IMR-90 (cell line): Measurements from ENCODE around the gene PIPOX. TPM values are rescaled to one million over a fixed set of nuclear protein-coding genes. Genes with fewer than 3 reads are reported as not detected.

ENCODE experiments used
- ATAC-seq: fragments of 200-7000 bp; cut with Tn5 transposase; 2 replicates; pipeline ENCODE4 v1.9.1; 2020; ENCODE audit warnings: low read depth, mild to moderate bottlenecking, moderate library complexity
- BruUV-seq: library from RNA; stranded (reverse); fragments of 400-500 nt; replicated peaks from 2 replicates; lab custom pipeline; 2021; lab: Mats Ljungman, UMichigan
- CTCF ChIA-PET: fragments of 300-600 bp; formaldehyde crosslinking; extraction: SDS; loops from one replicate; lab custom pipeline; 2021; ENCODE audit warnings: antibody characterized with exemption; lab: Yijun Ruan, JAX
- POLR2A ChIA-PET: fragments of 300-600 bp; sonication (Branson Sonifier 250); formaldehyde crosslinking; loops from one replicate; lab custom pipeline; 2022; ENCODE audit warnings: antibody characterized with exemption; ENCODE audit not compliant: unreplicated experiment; lab: Charles Lee
- DNase-seq: peaks from one replicate; pipeline ENCODE4 v3.0.0; 2013
- H2AFZ ChIP-seq: replicated peaks from 2 replicates; pipeline ENCODE3; 2013; ENCODE audit warnings: low read length, mild to moderate bottlenecking; ENCODE audit not compliant: poor library complexity
- H2AK5ac ChIP-seq: 2 replicates; pipeline ENCODE4 v1.6.1; 2013; ENCODE audit warnings: low read depth, low read length, inconsistent platforms
- H2AK9ac ChIP-seq: replicated peaks from 2 replicates; pipeline ENCODE3; 2013; ENCODE audit warnings: mild to moderate bottlenecking, low read depth, low read length, moderate library complexity; ENCODE audit not compliant: poor library complexity
- H2BK120ac ChIP-seq: 2 replicates; pipeline ENCODE4 v1.6.1; 2013; ENCODE audit warnings: low read depth, low read length, inconsistent platforms
- H2BK15ac ChIP-seq: 3 replicates; pipeline ENCODE4 v1.6.1; 2013; ENCODE audit warnings: low read depth, low read length, inconsistent platforms
- H2BK20ac ChIP-seq: 2 replicates; pipeline ENCODE4 v1.6.1; 2013; ENCODE audit warnings: low read depth, mild to moderate bottlenecking, inconsistent platforms, low read length, moderate library complexity
- H2BK5ac ChIP-seq: 2 replicates; pipeline ENCODE4 v1.6.1; 2013; ENCODE audit warnings: mild to moderate bottlenecking, low read depth, low read length, inconsistent platforms; ENCODE audit not compliant: poor library complexity, severe bottlenecking
- H3K14ac ChIP-seq: replicated peaks from 2 replicates; pipeline ENCODE4 v1.6.1; 2013; ENCODE audit warnings: low read depth, low read length, inconsistent platforms
- H3K18ac ChIP-seq: 2 replicates; pipeline ENCODE4 v1.6.1; 2013; ENCODE audit warnings: low read depth, low read length, control low read depth
- H3K23ac ChIP-seq: 2 replicates; pipeline ENCODE4 v1.6.1; 2013; ENCODE audit warnings: low read depth, low read length, inconsistent platforms
- H3K27ac ChIP-seq: 2 replicates; pipeline ENCODE4 v1.5.1; 2013; ENCODE audit warnings: mild to moderate bottlenecking, control low read depth, low read length; ENCODE audit not compliant: insufficient read depth
- H3K27me3 ChIP-seq: 2 replicates; pipeline ENCODE4 v1.6.1; 2013; ENCODE audit warnings: low read length; ENCODE audit not compliant: control insufficient read depth, insufficient read depth
- H3K36me3 ChIP-seq: 2 replicates; pipeline ENCODE4 v1.6.1; 2013; ENCODE audit warnings: low read length, mixed read lengths; ENCODE audit not compliant: control insufficient read depth, insufficient read depth
- H3K4ac ChIP-seq: 2 replicates; pipeline ENCODE4 v1.6.1; 2013; ENCODE audit warnings: low read depth, low read length, inconsistent platforms
- H3K4me1 ChIP-seq: 2 replicates; pipeline ENCODE4 v1.6.1; 2013; ENCODE audit warnings: low read length, mixed read lengths; ENCODE audit not compliant: control insufficient read depth, insufficient read depth
- H3K4me2 ChIP-seq: 2 replicates; pipeline ENCODE4 v1.6.1; 2013; ENCODE audit warnings: low read depth, mild to moderate bottlenecking, control low read depth, low read length, moderate library complexity
- H3K4me3 ChIP-seq: 2 replicates; pipeline ENCODE4 v1.5.1; 2013; ENCODE audit warnings: low read depth, mild to moderate bottlenecking, control low read depth, low read length, moderate library complexity; ENCODE audit not compliant: insufficient read depth
- H3K56ac ChIP-seq: 2 replicates; pipeline ENCODE4 v1.6.1; 2013; ENCODE audit warnings: low read length, inconsistent platforms; ENCODE audit not compliant: insufficient read depth; ENCODE audit errors: extremely low read depth
- H3K79me1 ChIP-seq, 2 experiments: 2 replicates each; pipeline ENCODE4 v1.6.1; 2013; ENCODE audit warnings: low read length in 2 of 2, inconsistent platforms in 1 of 2, low read depth in 1 of 2
- H3K9ac ChIP-seq: 2 replicates; pipeline ENCODE4 v1.6.1; 2013; ENCODE audit warnings: low read depth, low read length, control low read depth
- H3K9me1 ChIP-seq: 2 replicates; pipeline ENCODE4 v1.6.1; 2013; ENCODE audit warnings: low read length, inconsistent platforms; ENCODE audit not compliant: insufficient read depth
- H3K9me3 ChIP-seq: 2 replicates; pipeline ENCODE4 v1.6.1; 2013; ENCODE audit warnings: low read length; ENCODE audit not compliant: control insufficient read depth, insufficient read depth
- H4K20me1 ChIP-seq: 2 replicates; pipeline ENCODE4 v1.6.1; 2013; ENCODE audit warnings: low read length, inconsistent platforms; ENCODE audit not compliant: insufficient read depth
- H4K5ac ChIP-seq: 2 replicates; pipeline ENCODE4 v1.6.1; 2013; ENCODE audit warnings: mild to moderate bottlenecking, low read depth, low read length, control low read depth
- H4K8ac ChIP-seq, 2 experiments: 2 replicates each; pipeline ENCODE4 v1.6.1; 2013; ENCODE audit warnings: low read depth in 2 of 2, low read length in 2 of 2, control low read depth in 1 of 2, inconsistent platforms in 1 of 2
- H4K91ac ChIP-seq: 2 replicates; pipeline ENCODE4 v1.6.1; 2013; ENCODE audit warnings: low read depth, low read length, inconsistent platforms; ENCODE audit not compliant: insufficient read depth
- BHLHE40 ChIP-seq: fragments of 150-350 bp; IDR thresholded peaks from 2 replicates; pipeline ENCODE4 v1.6.1; 2016; ENCODE audit warnings: mild to moderate bottlenecking, low read depth, low read length
- CEBPB ChIP-seq: IDR thresholded peaks from 2 replicates; pipeline ENCODE4 v1.6.1; 2012; ENCODE audit warnings: low read depth, low read length, improper control_type of control experiment
- CHD1 ChIP-seq: IDR thresholded peaks from 2 replicates; pipeline ENCODE4 v1.6.1; 2012; ENCODE audit warnings: low read depth, low read length, improper control_type of control experiment
- ELK1 ChIP-seq: fragments of 150-350 bp; IDR thresholded peaks from 2 replicates; pipeline ENCODE4 v1.6.1; 2016; ENCODE audit warnings: low read depth, mild to moderate bottlenecking, low read length, moderate library complexity, borderline replicate concordance
- MAFK ChIP-seq: IDR thresholded peaks from 2 replicates; pipeline ENCODE4 v1.6.1; 2012; ENCODE audit warnings: low read depth, low read length, improper control_type of control experiment
- MAZ ChIP-seq: IDR thresholded peaks from 2 replicates; pipeline ENCODE4 v1.6.1; 2012; ENCODE audit warnings: low read depth, mild to moderate bottlenecking, low read length, improper control_type of control experiment, moderate library complexity, borderline replicate concordance
- NFE2L2 ChIP-seq: fragments of 150-350 bp; IDR thresholded peaks from 2 replicates; pipeline ENCODE4 v1.6.1; 2016; ENCODE audit warnings: low read depth, mild to moderate bottlenecking, low read length
- RAD21 ChIP-seq: IDR thresholded peaks from 2 replicates; pipeline ENCODE4 v1.6.1; 2012; ENCODE audit warnings: low read length, improper control_type of control experiment
- RCOR1 ChIP-seq: IDR thresholded peaks from 2 replicates; pipeline ENCODE4 v1.6.1; 2012; ENCODE audit warnings: mild to moderate bottlenecking, low read length, improper control_type of control experiment; ENCODE audit not compliant: insufficient replicate concordance
- WGBS, 2 experiments: methylation state at CpG; one replicate each; pipeline versions ENCODE4 v1.1.5 to v1.1.7; 2013; ENCODE audit warnings: missing lambda C conversion rate in 2 of 2; ENCODE audit not compliant: insufficient read length in 1 of 2; ENCODE audit errors: extremely low coverage in 2 of 2; 5-methylcytosine and 5-hydroxymethylcytosine counted together
- dilution Hi-C: fragments of 300-500 bp; cut with HindIII; formaldehyde crosslinking; loops from one replicate; pipeline ENCODE4 v1.14.3; 2018; ENCODE audit warnings: low sequenced_read_pairs; ENCODE audit not compliant: unreplicated experiment
- in situ Hi-C: fragments of 300-500 bp; cut with MboI; formaldehyde crosslinking; loops from 3 replicates; pipeline ENCODE4 v1.14.3; 2019; ENCODE audit warnings: low sequenced_read_pairs, inconsistent platforms, mixed read lengths
- intact Hi-C: fragments of 100-400 bp; cut with micrococcal nuclease; formaldehyde crosslinking; loops from 2 replicates; pipeline ENCODE4 v1.10.0; 2022
- polyA plus RNA-seq, 3 experiments: library from polyadenylated mRNA; depleted of rRNA; stranded (reverse); fragments of >200 nt; gene quantifications; 2 replicates each; pipeline ENCODE4 v1.2.3, GENCODE V29; 2012; ENCODE audit warnings: low replicate concordance in 1 of 3
- total RNA-seq: library from RNA; depleted of rRNA; stranded (reverse); fragments of >200 nt; gene quantifications from 2 replicates; pipeline ENCODE4 v1.2.3, GENCODE V29; 2012

PIPOX gene
- total and polyA plus RNA-seq, 2 of the 4 experiments (the other 2 are of a cell fraction): 0.43 to 1.3 TPM

- Histone ChIP-seq H2BK5ac (no peak overlapping the region), H4K8ac (no peak overlapping the region), H3K36me3 (peaks cover 3% of the 10 kb centered on the region; the same call in 1 of the 2 replicates), H3K9me1 (no peaks in the 10 kb centered on the region), H2AFZ (no peak overlapping the region), H3K14ac (no peak overlapping the region), H3K9ac (no peak overlapping the region), H2BK20ac (no peak overlapping the region), H3K4me2 (no peak overlapping the region), H3K27ac (no peak overlapping the region), H2BK15ac (no peak overlapping the region), H4K20me1 (no peaks in the 10 kb centered on the region; the same call in 1 of the 2 replicates), H3K9me3 (no peaks in the 10 kb centered on the region), H4K5ac (no peak overlapping the region), H2AK5ac (no peak overlapping the region), H3K4me1 (no peaks in the 10 kb centered on the region), H3K23ac (no peak overlapping the region; the same call in 1 of the 2 replicates), H3K4ac (no peak overlapping the region), H3K18ac (no peak overlapping the region), H3K4me3 (no peak overlapping the region), H3K56ac (no peak overlapping the region), H3K27me3 (peaks cover 26% of the 10 kb centered on the region), H3K79me1 (no peaks in the 10 kb centered on the region), H4K91ac (no peak overlapping the region), H2BK120ac (no peak overlapping the region), H2AK9ac (no peak overlapping the region)
- intact Hi-C loops (no loop called here), in situ Hi-C loops (no loop called here), dilution Hi-C loops (no loop called here)
- POLR2A ChIA-PET: no interaction called here
- BruUV-seq: no TSS peak
- CTCF ChIA-PET: no interaction called here
- WGBS, 2 experiments: 63% methylated on average over 6 of the region's 10 CpGs; no CpG with 5 or more reads in 1 of the 2 experiments
- DNase-seq: no peak
- no peak for TF ChIP-seq MAZ
- no peak for TF ChIP-seq BHLHE40
- TF ChIP-seq RAD21: no peak
- TF ChIP-seq CEBPB: no peak
- no peak for TF ChIP-seq RCOR1
- no peak for TF ChIP-seq CHD1
- TF ChIP-seq NFE2L2: no peak
- no peak for TF ChIP-seq MAFK
- TF ChIP-seq ELK1: no peak
- no peak for ATAC-seq
Measured at GRCh38 chr17:29070308-29070707, 27.4 kb downstream of the PIPOX start.
